Superior temporal gyrus (tissue), 1 donor: Measurements from ENCODE around the gene GLTP.
"Not testable (repeated sequence)": the region's sequence is repeated elsewhere in the genome, so short reads cannot be mapped to it uniquely, and the experiment has no call there.

Experiments
- DNase-seq: peaks from one replicate; pipeline ENCODE4 v3.0.0-alpha.2; 2016; ENCODE audit errors: extremely low spot score

GLTP gene

GRCh38 chr12:109902891-109903418 is 22.6 kb upstream of the GLTP start:
- no peak for DNase-seq

GRCh38 chr12:109900752-109901580 is 20.6 kb upstream of the GLTP start:
- no peak for DNase-seq

- DNase-seq: peak; percentile 94
These were observed 19.7 kb upstream of the GLTP start, which contains the start of gene TCHP for GRCh38 chr12:109899783-109900751. Gene TCHP (plus strand): TSS chr12:109900274. CDS start chr12:109903027, 2,753 bp downstream.

DNA sequence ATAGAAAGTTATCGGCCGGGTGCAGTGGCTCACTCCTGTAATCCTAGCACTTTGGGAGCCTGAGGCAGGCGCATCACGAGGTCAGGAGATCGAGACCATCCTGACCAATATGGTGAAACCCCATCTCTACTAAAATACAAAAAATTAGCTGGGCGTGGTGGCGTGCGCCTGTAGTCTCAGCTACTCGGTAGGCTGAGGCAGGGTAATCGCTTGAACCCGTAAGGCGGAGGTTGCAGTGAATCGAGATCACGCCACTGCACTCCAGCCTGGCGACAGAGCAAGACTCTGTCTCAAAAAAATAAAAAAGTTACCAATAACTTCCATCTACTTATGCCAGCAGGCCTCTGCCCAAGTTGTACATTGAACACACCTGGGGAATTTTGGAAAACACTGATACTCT is 19.0 kb upstream of the GLTP start:
- not testable (repeated sequence) for DNase-seq

DNA sequence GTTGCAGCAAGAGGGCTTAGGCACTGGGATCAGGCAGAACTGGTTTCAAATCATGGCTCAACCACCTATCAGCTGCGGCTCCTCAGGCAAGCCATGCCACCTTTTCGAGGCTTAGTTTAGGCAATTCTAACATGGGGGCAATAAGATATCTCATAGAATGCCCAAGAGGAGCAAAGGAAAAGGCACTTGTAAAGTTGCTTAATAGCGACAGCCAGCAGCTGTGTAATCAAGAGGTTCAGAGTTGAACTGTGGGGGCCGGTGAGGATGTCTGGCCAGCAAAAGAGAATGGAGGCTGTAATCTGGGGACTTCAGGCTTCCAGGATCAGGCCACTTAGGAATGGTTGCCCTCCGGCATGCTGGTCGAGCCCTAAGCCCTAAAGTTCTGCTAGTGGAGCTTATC is 16.7 kb upstream of the GLTP start:
- no peak for DNase-seq

- DNase-seq: no peak
These were observed 15.8 kb upstream of the GLTP start for GRCh38 chr12:109896188-109896587.

GRCh38 chr12:109894939-109895338 is 14.6 kb upstream of the GLTP start:
- no peak for DNase-seq

DNA sequence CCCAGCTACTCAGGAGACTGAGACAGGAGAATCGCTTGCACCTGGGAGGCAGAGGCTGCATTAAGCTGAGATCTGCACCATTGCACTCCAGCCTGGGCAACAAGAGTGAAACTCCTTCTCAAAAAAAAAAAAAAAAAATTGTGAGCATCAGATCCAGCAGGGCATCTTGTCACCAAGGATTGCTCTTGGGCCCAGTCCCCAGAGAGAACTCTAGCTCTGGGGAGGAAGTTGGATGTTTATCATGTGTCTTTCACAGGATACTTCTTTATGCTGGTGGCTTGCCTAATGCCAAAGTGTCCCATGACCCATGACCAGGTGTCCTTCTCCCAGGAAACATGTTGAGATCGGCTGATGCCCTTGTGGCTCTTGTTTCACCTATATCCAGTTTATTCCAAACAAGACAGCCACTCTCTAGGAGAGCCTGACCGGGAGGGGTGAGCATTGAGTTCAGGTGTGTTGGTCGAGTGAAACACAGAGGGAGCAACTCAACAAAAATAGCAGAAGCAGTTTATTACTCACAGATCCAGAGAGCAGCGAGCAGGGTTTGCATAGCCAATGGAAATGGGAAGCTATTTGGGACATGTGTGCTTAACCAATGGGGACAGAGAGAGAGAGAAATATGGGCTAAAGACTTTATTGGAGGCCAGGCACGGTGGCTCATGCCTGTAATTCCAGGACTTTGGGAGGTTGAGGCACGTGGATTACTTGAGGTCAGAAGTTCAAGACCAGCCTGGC is 13.1 kb upstream of the GLTP start:
- no peak for DNase-seq

DNA sequence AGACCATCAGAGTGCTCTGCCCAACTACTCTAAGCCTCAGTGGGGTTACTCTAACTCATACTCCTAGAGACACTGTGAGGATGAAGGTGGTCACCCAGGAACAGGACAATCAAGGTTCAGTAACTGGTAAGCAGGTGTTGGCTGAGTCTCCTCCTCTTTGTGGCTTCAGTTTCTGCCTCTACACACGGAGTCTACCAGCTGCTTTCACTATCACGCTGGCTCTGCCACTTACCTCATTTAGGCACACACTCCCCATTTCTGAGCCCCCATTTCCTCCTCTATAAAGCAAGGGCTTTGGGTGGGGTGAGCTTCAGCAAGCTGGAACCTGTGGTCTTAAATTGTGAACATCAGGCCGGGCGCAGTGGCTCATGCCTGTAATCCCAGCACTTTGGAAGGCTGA is 12.4 kb upstream of the GLTP start:
- DNase-seq: no peak

DNA sequence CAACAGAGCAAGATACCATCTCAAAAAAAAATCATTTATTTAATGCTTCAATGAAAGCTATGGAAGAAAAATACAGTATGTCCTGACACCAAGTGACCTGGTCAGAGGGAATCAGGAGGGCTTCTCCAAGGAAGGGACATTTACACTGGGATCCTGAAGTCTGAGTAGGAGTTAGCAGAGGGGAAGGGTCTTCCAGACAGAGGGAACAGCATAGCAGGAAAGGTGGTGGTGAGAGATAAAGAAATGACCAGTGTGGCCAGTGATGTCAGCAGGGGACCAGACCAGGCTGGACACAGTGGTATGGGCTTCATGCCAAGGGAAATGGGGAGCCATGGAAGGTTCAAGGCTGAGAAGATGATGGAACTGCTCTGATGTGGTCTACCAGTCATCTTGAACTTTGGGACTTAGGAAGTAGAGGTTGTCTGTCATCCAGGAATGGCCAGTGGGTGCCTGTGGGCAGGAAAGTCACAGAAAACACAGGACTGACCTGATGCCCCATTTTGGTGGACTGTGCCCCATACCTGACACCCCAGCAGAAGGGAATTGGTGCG is 11.9 kb upstream of the GLTP start:
- DNase-seq: no peak

DNA sequence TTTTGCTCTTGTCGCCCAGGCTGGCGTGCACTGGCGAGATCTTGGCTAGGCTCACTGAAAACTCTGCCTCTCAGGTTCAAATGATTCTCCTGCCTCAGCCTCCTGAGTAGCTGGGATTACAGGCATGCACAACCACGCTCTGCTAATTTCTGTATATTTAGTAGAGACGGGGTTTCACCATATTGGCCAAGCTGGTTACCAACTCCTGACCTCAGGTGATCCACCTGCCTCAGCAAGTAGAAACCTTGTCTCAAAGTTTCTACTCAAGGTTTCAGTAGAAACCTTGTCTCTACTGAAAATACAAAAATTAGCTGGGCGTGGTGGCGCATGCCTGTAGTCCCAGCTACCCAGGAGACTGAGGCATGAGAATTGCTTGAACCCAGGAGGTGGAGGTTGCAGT is 11.4 kb upstream of the GLTP start:
- DNase-seq: not testable (repeated sequence)

- DNase-seq: no peak
These were observed 10.4 kb upstream of the GLTP start for GRCh38 chr12:109890620-109891170.

DNA sequence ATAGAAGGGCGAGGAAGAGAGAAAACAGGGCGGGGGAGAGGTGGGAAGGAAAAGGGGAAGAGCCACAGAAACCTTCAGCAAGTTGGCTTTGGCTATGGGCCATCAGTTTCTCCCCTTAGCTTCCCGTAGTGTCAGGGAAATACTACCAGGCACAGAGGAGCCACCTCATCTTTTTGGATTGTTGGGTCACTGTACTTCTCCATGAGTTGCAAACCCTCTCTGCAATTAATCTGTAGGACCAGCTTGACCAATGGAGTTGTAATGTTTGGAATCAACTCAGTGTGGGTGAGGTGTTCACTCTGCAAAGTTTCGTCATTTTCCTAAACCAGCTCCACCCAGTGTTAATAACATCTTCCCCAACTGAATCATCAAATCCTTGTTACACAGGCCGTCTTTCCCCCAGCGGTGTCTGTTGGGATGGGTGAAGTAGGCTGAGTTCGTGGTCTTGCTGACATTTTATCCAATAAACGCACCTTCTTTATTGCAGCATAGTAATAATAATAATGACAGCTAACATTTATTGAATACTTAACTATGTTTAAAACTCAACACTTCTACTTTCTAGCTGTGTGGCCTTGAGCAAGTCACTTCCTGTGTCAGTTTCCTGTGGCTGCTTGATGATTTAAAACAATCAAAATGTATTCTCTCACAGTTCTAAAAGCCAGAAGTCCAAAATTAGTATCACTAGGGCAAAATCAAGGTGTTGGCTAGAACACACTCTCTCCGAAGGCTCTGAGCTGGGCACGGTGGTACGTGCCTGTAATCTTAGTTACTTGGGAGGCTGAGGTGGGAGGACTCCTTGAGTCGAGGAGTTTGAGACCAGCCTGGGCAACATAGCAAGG is 8.1 kb upstream of the GLTP start:
- no peak for DNase-seq

- no peak for DNase-seq
These were observed 5.3 kb upstream of the GLTP start for GRCh38 chr12:109885616-109886015.

- no peak for DNase-seq
These were observed 3.1 kb upstream of the GLTP start for GRCh38 chr12:109883461-109883860.

DNA sequence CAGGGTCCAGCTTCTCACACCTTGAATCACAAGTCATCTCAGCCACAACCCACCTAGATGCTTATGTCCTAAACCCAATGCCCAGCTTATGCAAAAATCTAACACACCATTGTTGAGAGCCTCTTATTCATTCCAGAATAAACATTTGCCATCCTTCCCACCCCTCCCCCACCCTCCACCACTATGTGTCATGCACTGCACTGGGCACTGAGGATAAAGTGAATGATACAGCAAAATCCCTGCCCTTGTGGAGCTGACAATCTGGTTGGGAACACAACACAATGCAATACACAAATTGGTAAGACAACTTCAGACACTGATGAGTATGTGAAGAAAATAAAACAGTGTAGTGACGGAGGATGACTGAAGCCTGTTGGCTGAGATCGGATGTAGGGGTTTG is 1.4 kb upstream of the GLTP start:
- no peak for DNase-seq

DNA sequence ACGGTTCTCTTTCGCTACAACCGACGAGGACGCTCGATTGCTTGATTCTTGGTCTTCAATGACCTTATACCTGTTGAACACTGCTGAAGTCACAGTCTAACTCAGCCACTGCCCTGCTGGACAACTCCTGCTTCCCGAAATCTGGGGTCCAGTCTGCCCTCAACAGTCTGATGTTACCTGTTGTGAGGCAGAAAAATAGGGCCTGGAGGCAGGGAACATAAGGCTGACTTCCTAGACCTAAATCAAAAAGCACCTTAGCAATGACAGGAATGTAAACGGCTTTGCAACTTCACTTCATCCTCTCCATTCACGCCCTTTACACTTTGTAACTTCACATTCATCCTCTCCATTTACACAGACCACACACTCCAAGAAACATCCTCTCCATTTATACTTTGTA is 597 bp upstream of the GLTP start:
- DNase-seq: no peak

- DNase-seq: peak; percentile 44
These were observed 844 bp downstream of the GLTP start for GRCh38 chr12:109879351-109880042.

DNA sequence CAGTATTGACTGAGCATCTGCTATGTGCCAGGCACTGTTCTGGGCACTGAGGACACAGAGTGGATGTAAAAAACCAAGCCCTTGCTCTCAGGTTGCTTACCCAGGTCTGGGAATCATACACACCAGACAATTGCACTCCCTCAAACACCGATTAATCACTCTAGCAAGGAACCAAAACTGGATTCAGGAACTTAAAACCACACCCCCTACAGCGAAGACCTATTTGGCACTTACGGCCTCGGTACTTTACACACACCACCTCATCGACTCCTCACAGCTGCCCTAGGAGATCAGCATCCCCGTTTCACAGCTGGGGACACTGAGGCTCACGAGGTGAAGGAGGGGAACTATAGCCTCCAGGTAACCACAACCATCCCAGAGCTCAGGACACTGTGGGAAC is 1.6 kb downstream of the GLTP start:
- DNase-seq: peak; percentile 37

DNA sequence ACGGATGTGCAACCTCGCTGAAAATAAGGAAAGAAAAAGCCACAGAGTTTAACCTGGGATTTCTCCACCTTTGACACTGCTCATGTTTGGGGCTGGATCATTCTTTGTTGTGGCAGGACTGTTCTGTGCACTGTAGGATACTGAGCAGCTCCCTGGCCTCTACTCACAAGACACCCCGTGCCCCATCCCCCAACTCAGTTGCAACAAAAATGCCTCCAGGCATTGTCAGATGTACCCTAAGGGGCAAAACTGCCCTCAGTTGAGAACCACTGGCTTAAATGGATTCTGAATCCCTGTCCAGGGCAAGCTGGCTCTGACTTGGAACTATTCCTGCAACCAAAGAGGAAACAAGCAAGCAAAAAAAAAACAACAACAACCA is 2.1 kb downstream of the GLTP start:
- no peak for DNase-seq
